ENCODE measurements around the gene SHOX. TPM values are rescaled to one million over a fixed set of nuclear protein-coding genes. Genes with fewer than 3 reads are reported as not detected.
"Not testable (repeated sequence)": the region's sequence is repeated elsewhere in the genome, so short reads cannot be mapped to it uniquely, and the experiment has no call there.

Gene SHOX
- total RNA-seq, 3 donors from 2014 or later: 0.33 to 0.80 TPM; not detected in 1

- Histone ChIP-seq H3K4me3 (no peak overlapping the region), H3K27ac (no peak overlapping the region), H3K36me3 (no peaks in the 10 kb centered on the region), H3K4me1 (no peaks in the 10 kb centered on the region), H3K27me3 (peaks cover 0 to 20% of the 10 kb centered on the region in 2 donors), H3K9me3 (peaks cover 12 to 27% of the 10 kb centered on the region in 2 donors)
- intact Hi-C loops (cut with DNase I; ENCODE audit: low total_unique reads): no loop called here
- TF ChIP-seq CTCF (IDR thresholded peaks at IDR 0.05) (no peak), POLR2A (IDR thresholded peaks at IDR 0.05) (no peak)
- DNase-seq (ENCODE audit: low spot score in 2 of 2): no peak
Observed at GRCh38 chrX:614136-614535, 16.5 kb upstream of the SHOX start.

- Histone ChIP-seq H3K36me3 (no peaks in the 10 kb centered on the region), H3K4me1 (no peaks in the 10 kb centered on the region), H3K9me3 (peaks cover 0 to 7% of the 10 kb centered on the region in 2 donors), H3K27me3 (peaks cover 0 to 44% of the 10 kb centered on the region in 2 donors), H3K27ac (no peak overlapping the region), H3K4me3 (no peak overlapping the region)
- TF ChIP-seq POLR2A (IDR thresholded peaks at IDR 0.05): no peak
- TF ChIP-seq POLR2AphosphoS5 (IDR thresholded peaks at IDR 0.05): no peak
- TF ChIP-seq CTCF (IDR thresholded peaks at IDR 0.05): no peak
- DNase-seq (ENCODE audit: low spot score in 2 of 2): no peak
- intact Hi-C loops (cut with DNase I; ENCODE audit: low total_unique reads): no loop called here
Observed at GRCh38 chrX:617401-617800, 13.2 kb upstream of the SHOX start.

- peaks cover 0 to 44% of the 10 kb centered on the region in 2 donors for H3K27me3 ChIP-seq
- TF ChIP-seq POLR2A (IDR thresholded peaks at IDR 0.05) (no peak), CTCF (IDR thresholded peaks at IDR 0.05) (no peak), POLR2AphosphoS5 (IDR thresholded peaks at IDR 0.05) (no peak)
- intact Hi-C loops (cut with DNase I; ENCODE audit: low total_unique reads): no loop called here
- no peaks in the 10 kb centered on the region for H3K4me1 ChIP-seq
- H3K27ac ChIP-seq: no peak overlapping the region
- H3K9me3 ChIP-seq: peaks cover 0 to 7% of the 10 kb centered on the region in 2 donors
- H3K4me3 ChIP-seq: no peak overlapping the region
- no peak for DNase-seq (ENCODE audit: low spot score in 2 of 2)
- H3K36me3 ChIP-seq: no peaks in the 10 kb centered on the region
Observed at GRCh38 chrX:617891-618290, 12.7 kb upstream of the SHOX start.

- H3K36me3 ChIP-seq; H3K27ac ChIP-seq; H3K4me1 ChIP-seq; H3K9me3 ChIP-seq; intact Hi-C loops (cut with DNase I; ENCODE audit: low total_unique reads); H3K4me3 ChIP-seq; DNase-seq (ENCODE audit: low spot score in 2 of 2): not testable (repeated sequence)
- peaks cover 0 to 47% of the 10 kb centered on the region in 2 donors for H3K27me3 ChIP-seq
Observed at GRCh38 chrX:618304-618703, 12.3 kb upstream of the SHOX start.

GRCh38 chrX:618761-619450 lies 11.7 kb upstream of the SHOX start:
- TF ChIP-seq POLR2A (IDR thresholded peaks at IDR 0.05) (no peak), CTCF (IDR thresholded peaks at IDR 0.05) (no peak), POLR2AphosphoS5 (IDR thresholded peaks at IDR 0.05) (no peak)
- Histone ChIP-seq H3K4me1 (no peaks in the 10 kb centered on the region), H3K9me3 (peaks cover 0 to 4% of the 10 kb centered on the region in 2 donors), H3K27ac (no peak overlapping the region), H3K4me3 (no peak overlapping the region), H3K36me3 (no peaks in the 10 kb centered on the region), H3K27me3 (peaks cover 0 to 50% of the 10 kb centered on the region in 2 donors)
- DNase-seq (ENCODE audit: low spot score in 2 of 2): no peak
- intact Hi-C loops (cut with DNase I; ENCODE audit: low total_unique reads): no loop called here

Measured in breast epithelium (tissue), 4 donors.